Endothelial cell of umbilical vein (primary cell): ENCODE measurements around the gene CHID1. TPM values are rescaled to one million over a fixed set of nuclear protein-coding genes. Genes with fewer than 3 reads are reported as not detected.

Source experiments
- BruUV-seq: library from RNA; stranded (reverse); fragments of 400-500 nt; replicated peaks from 2 replicates; lab custom pipeline; 2021; lab: Mats Ljungman, UMichigan
- CTCF ChIA-PET: fragments of 300-600, 350-600 bp; sonication (Branson Sonifier 250); formaldehyde crosslinking; loops from one replicate; lab custom pipeline; 2021; ENCODE audit warnings: antibody characterized with exemption, inconsistent platforms; lab: Charles Lee
- POLR2A ChIA-PET: fragments of 300-600, 350-600 bp; sonication (Branson Sonifier 250); formaldehyde crosslinking; loops from one replicate; lab custom pipeline; 2021; ENCODE audit warnings: antibody characterized with exemption, inconsistent platforms; lab: Charles Lee
- DNase-seq: peaks from one replicate; pipeline ENCODE4 v3.0.0-alpha.2; 2011; ENCODE audit warnings: low read depth, low spot score
- FAIRE-seq: peaks from 2 replicates; lab custom pipeline; 2011; peaks lifted over from hg19 to GRCh38; lab: Jason Lieb, UNC
- H2AFZ ChIP-seq: 2 replicates; pipeline ENCODE4 v1.6.0; 2012; ENCODE audit warnings: low read depth, low read length, control low read depth, inconsistent platforms
- H3K27ac ChIP-seq: 2 replicates; pipeline ENCODE4 v1.5.1; 2011; ENCODE audit warnings: low read depth, mild to moderate bottlenecking, control low read depth, low read length, moderate library complexity; ENCODE audit not compliant: insufficient read depth
- H3K27me3 ChIP-seq, 2 experiments: 2 replicates each; pipeline versions ENCODE4 v1.6.0 to v1.6.1; 2011; ENCODE audit warnings: low read length in 2 of 2, mixed read lengths in 1 of 2; ENCODE audit not compliant: control insufficient read depth in 2 of 2, insufficient read depth in 2 of 2
- H3K36me3 ChIP-seq, 2 experiments: 2 replicates in 1 of 2; 3 replicates in 1 of 2; pipeline ENCODE4 v1.5.1; 2011; ENCODE audit warnings: low read length in 2 of 2, mild to moderate bottlenecking in 1 of 2, moderate library complexity in 1 of 2; ENCODE audit not compliant: control insufficient read depth in 2 of 2, insufficient read depth in 2 of 2; ENCODE audit errors: extremely low read depth in 1 of 2
- H3K4me1 ChIP-seq: 3 replicates; pipeline ENCODE4 v1.5.1; 2011; ENCODE audit warnings: mild to moderate bottlenecking, low read length; ENCODE audit not compliant: control insufficient read depth, insufficient read depth; ENCODE audit errors: extremely low read depth
- H3K4me2 ChIP-seq: 2 replicates; pipeline ENCODE4 v1.6.1; 2011; ENCODE audit warnings: low read length, control low read depth, mixed read lengths; ENCODE audit not compliant: insufficient read depth
- H3K4me3 ChIP-seq, 3 experiments: fragments of 200-600 bp in 1 of 3; sonication (generic), shearing (Covaris generic) in 1 of 3; replicated peaks in 1 of 3; 2 replicates each; pipeline ENCODE4 v1.5.1; 2011 to 2016; ENCODE audit warnings: control low read depth in 3 of 3, low read length in 3 of 3, mild to moderate bottlenecking in 2 of 3, inconsistent platforms in 1 of 3, low read depth in 1 of 3, moderate library complexity in 1 of 3; ENCODE audit not compliant: insufficient read depth in 1 of 3
- H3K79me2 ChIP-seq: 2 replicates; pipeline ENCODE4 v1.6.0; 2012; ENCODE audit warnings: low read length, inconsistent platforms; ENCODE audit not compliant: control insufficient read depth, insufficient read depth
- H3K9ac ChIP-seq: replicated peaks from 2 replicates; pipeline ENCODE3; 2011; ENCODE audit warnings: low read length, control low read depth; ENCODE audit not compliant: insufficient read depth; ENCODE audit errors: extremely low read depth
- H3K9me1 ChIP-seq: replicated peaks from 3 replicates; pipeline ENCODE4 v1.6.0; 2011; ENCODE audit warnings: mild to moderate bottlenecking, low read length; ENCODE audit not compliant: control insufficient read depth, insufficient read depth; ENCODE audit errors: extremely low read depth
- H3K9me3 ChIP-seq: replicated peaks from 2 replicates; pipeline ENCODE4 v1.5.1; 2012; ENCODE audit warnings: low read length, inconsistent platforms; ENCODE audit not compliant: control insufficient read depth, insufficient read depth
- H4K20me1 ChIP-seq: replicated peaks from 2 replicates; pipeline ENCODE3; 2011; ENCODE audit warnings: mild to moderate bottlenecking, low read length; ENCODE audit not compliant: control insufficient read depth, insufficient read depth; ENCODE audit errors: extremely low read depth
- EZH2 ChIP-seq: IDR thresholded peaks from 2 replicates; pipeline ENCODE4 v1.6.1; 2012; ENCODE audit warnings: borderline replicate concordance, low read depth, mild to moderate bottlenecking, moderate library complexity, low read length, inconsistent platforms; ENCODE audit not compliant: severe bottlenecking
- FOS ChIP-seq: IDR thresholded peaks from 2 replicates; pipeline ENCODE4 v1.6.1; 2011; ENCODE audit warnings: mild to moderate bottlenecking, low read length, moderate library complexity, borderline replicate concordance; ENCODE audit not compliant: insufficient read depth
- GATA2 ChIP-seq: IDR thresholded peaks from 2 replicates; pipeline ENCODE4 v1.7.0; 2011; ENCODE audit warnings: low read depth, mild to moderate bottlenecking, moderate library complexity, mixed read lengths, low read length; ENCODE audit not compliant: insufficient read length, insufficient read depth
- JUN ChIP-seq: IDR thresholded peaks from 2 replicates; pipeline ENCODE4 v1.6.1; 2011; ENCODE audit warnings: borderline replicate concordance, low read depth; ENCODE audit not compliant: insufficient read length, insufficient read depth
- MYC ChIP-seq: IDR thresholded peaks from one replicate; pipeline ENCODE4 v1.6.1; 2011; ENCODE audit warnings: mild to moderate bottlenecking, low read depth, low read length
- POLR2A ChIP-seq: IDR thresholded peaks from 2 replicates; pipeline ENCODE4 v1.6.1; 2012; ENCODE audit warnings: low read depth, mild to moderate bottlenecking, control low read depth, low read length
- POLR2AphosphoS5 ChIP-seq: IDR thresholded peaks from 2 replicates; pipeline ENCODE4 v1.6.1; 2012; ENCODE audit warnings: low read depth, mild to moderate bottlenecking, control low read depth, low read length, moderate library complexity; ENCODE audit not compliant: insufficient read depth
- dilution Hi-C: fragments of 300-500 bp; cut with MboI; formaldehyde crosslinking; loops from one replicate; pipeline ENCODE4 v1.15.0; 2019; ENCODE audit warnings: low sequenced_read_pairs; ENCODE audit not compliant: extremely low pct_ligation_motif_present
- intact Hi-C: fragments of 100-400 bp; cut with micrococcal nuclease; formaldehyde crosslinking; loops from one replicate; pipeline ENCODE4 v1.10.0; 2022
- polyA plus RNA-seq, 4 experiments: library from polyadenylated mRNA; depleted of rRNA in 3 of 4; stranded (reverse) in 3 of 4; unstranded in 1 of 4; fragments of >200 nt; gene quantifications; 2 replicates each; pipeline versions ENCODE4 v1.2.1 to v1.2.3, GENCODE V29; 2011 to 2012; ENCODE audit warnings: missing spikeins in 1 of 4
- total RNA-seq: library from RNA; stranded (reverse); gene quantifications from 2 replicates; pipeline ENCODE4 v1.2.3, GENCODE V29; 2021
- TF ChIP-seq, protein P1 (sequence below), 2 donors: IDR thresholded peaks; 1 replicate in 1 of 2; 2 replicates in 1 of 2; pipeline ENCODE4 v1.5.1; 2011; ENCODE audit warnings: low read length in 2 of 2, mild to moderate bottlenecking in 2 of 2, moderate library complexity in 2 of 2, control low read depth in 1 of 2, inconsistent platforms in 1 of 2, low read depth in 1 of 2; ENCODE audit not compliant: insufficient read depth in 1 of 2; ENCODE audit errors: extremely low read depth in 1 of 2
- TF ChIP-seq, protein P2 (sequence below): IDR thresholded peaks from 2 replicates; pipeline ENCODE4 v1.6.1; 2011; ENCODE audit not compliant: insufficient read depth, insufficient read length

The CHID1 gene
- total and polyA plus RNA-seq, 2 donors (not counting 3 experiments of a cell fraction or from before 2014, with no cell fraction given) = 89.8 to 107 TPM

DNA sequence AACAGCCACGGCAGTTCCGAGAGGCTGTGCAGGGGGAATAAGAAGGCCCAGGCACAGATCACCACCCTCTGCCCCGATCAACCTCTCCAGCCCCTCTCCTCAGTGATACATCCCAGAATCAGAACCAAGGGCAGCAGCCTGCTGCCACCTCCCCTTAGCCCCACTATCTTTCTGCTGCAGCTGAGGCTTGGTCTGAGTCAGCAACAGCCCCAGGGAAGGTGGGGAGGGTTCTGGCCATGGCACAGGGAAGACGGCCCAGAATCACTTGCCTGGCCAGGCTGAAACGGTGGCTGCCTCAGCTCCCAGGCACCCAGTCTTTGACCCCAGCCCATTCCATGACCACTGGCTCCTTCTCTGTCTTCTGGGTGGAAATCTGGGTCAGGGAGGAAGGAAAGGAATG lies 2.3 kb downstream of the CHID1 start:
- CTCF ChIA-PET = no interaction called here

More for the DNA sequence above, 2.3 kb downstream of the CHID1 start:
- TF ChIP-seq MYC (no peak), GATA2 (no peak), POLR2A (no peak), POLR2AphosphoS5 (no peak), FOS (no peak), JUN (no peak), EZH2 (no peak)
- TF ChIP-seq, protein P1, sequence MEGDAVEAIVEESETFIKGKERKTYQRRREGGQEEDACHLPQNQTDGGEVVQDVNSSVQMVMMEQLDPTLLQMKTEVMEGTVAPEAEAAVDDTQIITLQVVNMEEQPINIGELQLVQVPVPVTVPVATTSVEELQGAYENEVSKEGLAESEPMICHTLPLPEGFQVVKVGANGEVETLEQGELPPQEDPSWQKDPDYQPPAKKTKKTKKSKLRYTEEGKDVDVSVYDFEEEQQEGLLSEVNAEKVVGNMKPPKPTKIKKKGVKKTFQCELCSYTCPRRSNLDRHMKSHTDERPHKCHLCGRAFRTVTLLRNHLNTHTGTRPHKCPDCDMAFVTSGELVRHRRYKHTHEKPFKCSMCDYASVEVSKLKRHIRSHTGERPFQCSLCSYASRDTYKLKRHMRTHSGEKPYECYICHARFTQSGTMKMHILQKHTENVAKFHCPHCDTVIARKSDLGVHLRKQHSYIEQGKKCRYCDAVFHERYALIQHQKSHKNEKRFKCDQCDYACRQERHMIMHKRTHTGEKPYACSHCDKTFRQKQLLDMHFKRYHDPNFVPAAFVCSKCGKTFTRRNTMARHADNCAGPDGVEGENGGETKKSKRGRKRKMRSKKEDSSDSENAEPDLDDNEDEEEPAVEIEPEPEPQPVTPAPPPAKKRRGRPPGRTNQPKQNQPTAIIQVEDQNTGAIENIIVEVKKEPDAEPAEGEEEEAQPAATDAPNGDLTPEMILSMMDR (IDR thresholded peaks at IDR 0.05; ENCODE audit: extremely low read depth in 1 of 2, insufficient read depth in 1 of 2, low read depth in 1 of 2, low read length in 2 of 2) = no peak
- TF ChIP-seq, protein P2, sequence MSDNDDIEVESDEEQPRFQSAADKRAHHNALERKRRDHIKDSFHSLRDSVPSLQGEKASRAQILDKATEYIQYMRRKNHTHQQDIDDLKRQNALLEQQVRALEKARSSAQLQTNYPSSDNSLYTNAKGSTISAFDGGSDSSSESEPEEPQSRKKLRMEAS = no peak
- no peak overlapping the region for H3K27ac ChIP-seq
- H4K20me1 ChIP-seq = no peaks in the 10 kb centered on the region
- H2AFZ ChIP-seq = no peak overlapping the region
- H3K4me3 ChIP-seq = no peak overlapping the region
- intact Hi-C loops = no loop called here
- no peaks in the 10 kb centered on the region for H3K27me3 ChIP-seq
- H3K4me1 ChIP-seq = peaks cover 8% of the 10 kb centered on the region
- peaks cover 17% of the 10 kb centered on the region for H3K79me2 ChIP-seq
- no TSS peak for BruUV-seq
- H3K36me3 ChIP-seq = peaks cover 0 to 5% of the 10 kb centered on the region in 2 experiments
- H3K9ac ChIP-seq = no peak overlapping the region
- no peaks in the 10 kb centered on the region for H3K9me3 ChIP-seq
- H3K4me2 ChIP-seq = no peak overlapping the region
- POLR2A ChIA-PET = no interaction called here
- DNase-seq (no peak), FAIRE-seq (no peak)
- H3K9me1 ChIP-seq = no peaks in the 10 kb centered on the region
- dilution Hi-C loops = no loop called here
